ENCODE data around the gene ATP13A3. TPM values are rescaled to one million over a fixed set of nuclear protein-coding genes. Genes with fewer than 3 reads are reported as not detected.
"Not testable (repeated sequence)": the region's sequence is repeated elsewhere in the genome, so short reads cannot be mapped to it uniquely, and the experiment has no call there.

The ATP13A3 gene
- total RNA-seq, 5 donors from 2014 or later (not counting 1 experiment from before 2014, with no cell fraction given) = 48.1 to 71.7 (median 52.0) TPM

- Histone ChIP-seq H3K9me3 (no peaks in the 10 kb centered on the region), H3K27ac (ENCODE audit: low read length) (no peak overlapping the region), H3K4me3 (ENCODE audit: control insufficient read depth in 1 of 2, extremely low read depth in 1 of 2, low read length in 1 of 2) (no peak overlapping the region), H3K4me1 (ENCODE audit: control insufficient read depth in 1 of 2, extremely low read depth in 1 of 2, insufficient read depth in 2 of 2, low read length in 2 of 2) (no peaks in the 10 kb centered on the region), H3K36me3 (ENCODE audit: control insufficient read depth in 2 of 2, extremely low read depth in 1 of 2, insufficient read depth in 1 of 2, low read length in 1 of 2) (no peaks in the 10 kb centered on the region), H3K27me3 (replicated peaks in 1 of 2; ENCODE audit: control insufficient read depth in 2 of 2, extremely low read depth in 1 of 2, insufficient read depth in 2 of 2, low read length in 1 of 2) (peaks cover 0 to 3% of the 10 kb centered on the region in 2 experiments)
- no peaks in the 10 kb centered on the region for H3K4me1 Mint-ChIP-seq
- ATAC-seq (replicated peaks in 1 of 4) = no peak
- H3K27ac Mint-ChIP-seq = no peak overlapping the region
- WGBS (ENCODE audit: insufficient coverage) = no CpG with 5 or more reads among the region's 2 CpGs
- no peaks in the 10 kb centered on the region for H3K36me3 Mint-ChIP-seq
- no peaks in the 10 kb centered on the region for H3K9me3 Mint-ChIP-seq
- DNase-seq = no peak
- no peak overlapping the region for H3K4me3 Mint-ChIP-seq
- H3K27me3 Mint-ChIP-seq = no peaks in the 10 kb centered on the region
- ChIA-PET POLR2A (interaction anchor here in 1 of 2 donors (1.1 kb wide), 1 partner anchor 21 kb away, joined by 5 read pairs; no protein-coding TSS in a partner anchor), CTCF (interaction anchor here (0.5 to 2.4 kb wide), 3 partner anchors 31 to 74 kb away, joined by 3 to 5 read pairs (median 3); no protein-coding TSS in a partner anchor)
Measured at GRCh38 chr3:194504146-194504545, 17.3 kb upstream of the ATP13A3 start.

GRCh38 chr3:194503081-194503531 lies 16.3 kb upstream of the ATP13A3 start:
- Histone ChIP-seq H3K27me3 (replicated peaks in 1 of 2; ENCODE audit: control insufficient read depth in 2 of 2, extremely low read depth in 1 of 2, insufficient read depth in 2 of 2, low read length in 1 of 2) (peaks cover 0 to 3% of the 10 kb centered on the region in 2 experiments), H3K9me3 (no peaks in the 10 kb centered on the region), H3K27ac (ENCODE audit: low read length) (no peak overlapping the region), H3K36me3 (ENCODE audit: control insufficient read depth in 2 of 2, extremely low read depth in 1 of 2, insufficient read depth in 1 of 2, low read length in 1 of 2) (no peaks in the 10 kb centered on the region), H3K4me3 (ENCODE audit: control insufficient read depth in 1 of 2, extremely low read depth in 1 of 2, low read length in 1 of 2) (no peak overlapping the region), H3K4me1 (ENCODE audit: control insufficient read depth in 1 of 2, extremely low read depth in 1 of 2, insufficient read depth in 2 of 2, low read length in 2 of 2) (no peaks in the 10 kb centered on the region)
- Mint-ChIP-seq H3K36me3 (no peaks in the 10 kb centered on the region), H3K27ac (no peak overlapping the region), H3K9me3 (no peaks in the 10 kb centered on the region), H3K4me3 (no peak overlapping the region), H3K27me3 (no peaks in the 10 kb centered on the region), H3K4me1 (peaks cover 0 to under 1% (median under 1%) of the 10 kb centered on the region in 3 donors)
- POLR2A ChIA-PET = interaction anchor here in 1 of 2 donors (1.2 kb wide), 1 partner anchor 53 kb away, joined by 3 read pairs; no protein-coding TSS in a partner anchor
- ATAC-seq (replicated peaks in 1 of 4) = no peak
- no peak for DNase-seq
- CTCF ChIA-PET = interaction anchor here in 1 of 2 donors (2.4 kb wide), 1 partner anchor 31 kb away, joined by 5 read pairs; no protein-coding TSS in a partner anchor
- 100% methylated on average over 1 of the region's 2 CpGs for WGBS (ENCODE audit: insufficient coverage)

GRCh38 chr3:194500198-194500597 lies 13.4 kb upstream of the ATP13A3 start:
- no peaks in the 10 kb centered on the region for H3K27me3 Mint-ChIP-seq

GRCh38 chr3:194499516-194499915 lies 12.7 kb upstream of the ATP13A3 start:
- H3K27ac ChIP-seq (ENCODE audit: low read length); H3K27ac Mint-ChIP-seq; DNase-seq; ATAC-seq (replicated peaks in 1 of 4); CTCF ChIA-PET; H3K36me3 Mint-ChIP-seq; H3K4me3 ChIP-seq (ENCODE audit: control insufficient read depth in 1 of 2, extremely low read depth in 1 of 2, low read length in 1 of 2); H3K4me1 ChIP-seq (ENCODE audit: control insufficient read depth in 1 of 2, extremely low read depth in 1 of 2, insufficient read depth in 2 of 2, low read length in 2 of 2); H3K27me3 Mint-ChIP-seq; H3K36me3 ChIP-seq (ENCODE audit: control insufficient read depth in 2 of 2, extremely low read depth in 1 of 2, insufficient read depth in 1 of 2, low read length in 1 of 2); POLR2A ChIA-PET; H3K27me3 ChIP-seq (replicated peaks in 1 of 2; ENCODE audit: control insufficient read depth in 2 of 2, extremely low read depth in 1 of 2, insufficient read depth in 2 of 2, low read length in 1 of 2); H3K9me3 ChIP-seq; H3K4me3 Mint-ChIP-seq; H3K9me3 Mint-ChIP-seq: not testable (repeated sequence)
- no CpG with 5 or more reads among the region's 6 CpGs for WGBS (ENCODE audit: insufficient coverage)
- peaks cover 11 to 16% (median 13%) of the 10 kb centered on the region in 3 donors for H3K4me1 Mint-ChIP-seq

More at GRCh38 chr3:194500198-194500597, 13.4 kb upstream of the ATP13A3 start:
- H3K9me3 ChIP-seq = no peaks in the 10 kb centered on the region
- CTCF ChIA-PET = no interaction called here
- H3K9me3 Mint-ChIP-seq = no peaks in the 10 kb centered on the region
- peaks cover 11 to 15% (median 13%) of the 10 kb centered on the region in 3 donors for H3K4me1 Mint-ChIP-seq
- H3K27me3 ChIP-seq (replicated peaks in 1 of 2; ENCODE audit: control insufficient read depth in 2 of 2, extremely low read depth in 1 of 2, insufficient read depth in 2 of 2, low read length in 1 of 2) = peaks cover 0 to 3% of the 10 kb centered on the region in 2 experiments
- H3K36me3 Mint-ChIP-seq = no peaks in the 10 kb centered on the region
- H3K4me1 ChIP-seq (ENCODE audit: control insufficient read depth in 1 of 2, extremely low read depth in 1 of 2, insufficient read depth in 2 of 2, low read length in 2 of 2) = peaks cover 2 to 3% of the 10 kb centered on the region in 2 experiments
- no peak overlapping the region for H3K27ac Mint-ChIP-seq
- H3K36me3 ChIP-seq (ENCODE audit: control insufficient read depth in 2 of 2, extremely low read depth in 1 of 2, insufficient read depth in 1 of 2, low read length in 1 of 2) = no peaks in the 10 kb centered on the region
- DNase-seq (no peak), ATAC-seq (replicated peaks in 1 of 4) (no peak)
- POLR2A ChIA-PET = no interaction called here
- H3K4me3 ChIP-seq (ENCODE audit: control insufficient read depth in 1 of 2, extremely low read depth in 1 of 2, low read length in 1 of 2) = no peak overlapping the region
- H3K27ac ChIP-seq (ENCODE audit: low read length) = no peak overlapping the region
- H3K4me3 Mint-ChIP-seq = no peak overlapping the region

- Mint-ChIP-seq H3K4me1 (peaks cover 11 to 20% (median 18%) of the 10 kb centered on the region in 3 donors), H3K4me3 (no peak overlapping the region), H3K9me3 (no peaks in the 10 kb centered on the region), H3K27ac (no peak overlapping the region), H3K27me3 (no peaks in the 10 kb centered on the region), H3K36me3 (no peaks in the 10 kb centered on the region)
- CTCF ChIA-PET = interaction anchor here in 1 of 2 donors (0.6 to 1.1 kb wide), 2 partner anchors 12 to 40 kb away, joined by 4 to 5 read pairs; no protein-coding TSS in a partner anchor
- Histone ChIP-seq H3K27ac (ENCODE audit: low read length) (no peak overlapping the region), H3K27me3 (replicated peaks in 1 of 2; ENCODE audit: control insufficient read depth in 2 of 2, extremely low read depth in 1 of 2, insufficient read depth in 2 of 2, low read length in 1 of 2) (peaks cover 0 to 3% of the 10 kb centered on the region in 2 experiments), H3K4me1 (ENCODE audit: control insufficient read depth in 1 of 2, extremely low read depth in 1 of 2, insufficient read depth in 2 of 2, low read length in 2 of 2) (peaks cover 2 to 3% of the 10 kb centered on the region in 2 experiments), H3K36me3 (ENCODE audit: control insufficient read depth in 2 of 2, extremely low read depth in 1 of 2, insufficient read depth in 1 of 2, low read length in 1 of 2) (no peaks in the 10 kb centered on the region), H3K4me3 (ENCODE audit: control insufficient read depth in 1 of 2, extremely low read depth in 1 of 2, low read length in 1 of 2) (no peak overlapping the region), H3K9me3 (no peaks in the 10 kb centered on the region)
- POLR2A ChIA-PET = no interaction called here
- ATAC-seq (replicated peaks in 1 of 4) (no peak), DNase-seq (no peak)
- WGBS (ENCODE audit: insufficient coverage) = 78% methylated on average over 5 of the region's 8 CpGs
Measured at GRCh38 chr3:194497799-194498575, 11.2 kb upstream of the ATP13A3 start.

GRCh38 chr3:194496217-194496919 lies 9.6 kb upstream of the ATP13A3 start:
- no peaks in the 10 kb centered on the region for H3K27me3 Mint-ChIP-seq
- DNase-seq (no peak), ATAC-seq (replicated peaks in 1 of 4) (peak in 3 of 4 experiments; percentile 34 to 43 (median 37))
- H3K9me3 Mint-ChIP-seq = no peaks in the 10 kb centered on the region
- Histone ChIP-seq H3K4me1 (ENCODE audit: control insufficient read depth in 1 of 2, extremely low read depth in 1 of 2, insufficient read depth in 2 of 2, low read length in 2 of 2) (peaks cover 2 to 3% of the 10 kb centered on the region in 2 experiments), H3K9me3 (no peaks in the 10 kb centered on the region), H3K4me3 (ENCODE audit: control insufficient read depth in 1 of 2, extremely low read depth in 1 of 2, low read length in 1 of 2) (no peak overlapping the region), H3K27ac (ENCODE audit: low read length) (no peak overlapping the region), H3K36me3 (ENCODE audit: control insufficient read depth in 2 of 2, extremely low read depth in 1 of 2, insufficient read depth in 1 of 2, low read length in 1 of 2) (no peaks in the 10 kb centered on the region), H3K27me3 (replicated peaks in 1 of 2; ENCODE audit: control insufficient read depth in 2 of 2, extremely low read depth in 1 of 2, insufficient read depth in 2 of 2, low read length in 1 of 2) (no peaks in the 10 kb centered on the region)
- no peaks in the 10 kb centered on the region for H3K36me3 Mint-ChIP-seq
- peak overlapping the region in 1 of 3 donors; percentile 7 for H3K4me3 Mint-ChIP-seq
- H3K4me1 Mint-ChIP-seq = peaks cover 11 to 20% (median 20%) of the 10 kb centered on the region in 3 donors
- POLR2A ChIA-PET = interaction anchor here in 1 of 2 donors (0.7 kb wide), 1 partner anchor 11 kb away, joined by 9 read pairs; no protein-coding TSS in a partner anchor
- 25% methylated on average over 1 of the region's 7 CpGs for WGBS (ENCODE audit: insufficient coverage)
- CTCF ChIA-PET = interaction anchor here in 1 of 2 donors (0.9 kb wide), 1 partner anchor 12 kb away, joined by 3 read pairs; no protein-coding TSS in a partner anchor
- peak overlapping the region in 1 of 2 donors; percentile 48 for H3K27ac Mint-ChIP-seq

Data from T-cell (primary cell).